SKM-1 treated with dmso at 0.1 percent for 144 hours (cell line): Measurements from ENCODE around the gene C12orf75.
"Not testable (repeated sequence)": the region's sequence is repeated elsewhere in the genome, so short reads cannot be mapped to it uniquely, and the experiment has no call there.

Experiments
- DNase-seq: peaks from one replicate; lab custom pipeline; 2025; ENCODE audit not compliant: unreplicated experiment; lab: John Stamatoyannopoulos, UW

The C12orf75 gene

DNA sequence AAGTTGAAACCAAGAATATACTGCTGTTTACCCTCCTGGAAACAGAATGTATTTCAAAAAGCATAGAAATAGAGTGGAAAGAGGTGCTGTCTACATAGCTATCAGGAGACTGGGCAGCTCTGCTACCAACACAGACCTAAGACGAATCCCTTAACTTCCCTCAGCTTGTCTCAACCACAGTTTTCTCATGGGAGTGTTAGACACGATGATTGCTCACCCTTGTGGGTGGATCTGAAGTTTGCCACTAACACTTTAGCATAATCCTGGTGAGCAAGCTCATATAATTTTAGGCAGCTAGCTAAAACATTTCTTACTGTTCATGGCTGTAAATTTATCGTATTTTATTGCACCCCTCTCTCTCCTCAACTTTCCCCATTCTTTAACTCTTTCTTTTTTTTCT, 38.5 kb downstream of the C12orf75 start:
- DNase-seq: no peak

DNA sequence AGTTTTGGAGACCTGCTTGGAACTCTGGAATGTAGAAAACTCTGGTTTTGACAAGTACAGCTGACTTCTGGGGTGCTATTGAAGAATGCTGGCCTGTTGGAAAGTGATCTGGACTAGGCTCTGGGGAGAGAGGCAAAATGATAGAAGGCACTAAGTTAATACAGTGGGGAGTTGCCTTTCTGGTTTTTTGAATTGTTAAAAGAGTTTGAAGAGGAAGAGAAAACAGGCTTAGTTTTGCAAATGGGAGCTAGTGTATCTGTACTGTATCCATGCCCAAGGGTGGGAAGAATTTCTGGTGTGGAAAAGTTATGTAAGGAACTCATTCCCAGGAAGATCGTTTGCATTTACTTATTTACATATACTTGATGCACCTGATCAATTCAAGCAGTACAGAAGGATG, 43.8 kb downstream of the C12orf75 start:
- DNase-seq: no peak

DNA sequence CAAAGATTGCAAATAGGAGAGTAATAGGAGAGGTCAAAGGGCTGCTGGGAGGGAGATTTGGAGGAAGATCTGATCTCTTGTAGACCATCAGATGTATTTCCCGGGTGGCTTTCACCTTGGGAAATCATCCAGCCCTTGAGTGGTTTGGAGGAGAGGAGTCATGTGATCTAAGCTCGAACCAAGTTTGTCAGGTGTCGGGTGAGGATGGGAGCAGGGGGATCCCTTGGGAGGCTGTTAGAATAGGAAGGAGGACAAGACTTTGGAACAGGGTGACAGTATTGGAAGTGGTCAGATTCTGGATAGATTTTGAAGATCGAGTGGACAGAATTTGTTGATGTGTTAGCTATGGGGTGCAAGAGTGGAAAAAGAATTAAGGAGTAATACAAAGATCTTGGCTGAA, 46.6 kb downstream of the C12orf75 start:
- no peak for DNase-seq

DNA sequence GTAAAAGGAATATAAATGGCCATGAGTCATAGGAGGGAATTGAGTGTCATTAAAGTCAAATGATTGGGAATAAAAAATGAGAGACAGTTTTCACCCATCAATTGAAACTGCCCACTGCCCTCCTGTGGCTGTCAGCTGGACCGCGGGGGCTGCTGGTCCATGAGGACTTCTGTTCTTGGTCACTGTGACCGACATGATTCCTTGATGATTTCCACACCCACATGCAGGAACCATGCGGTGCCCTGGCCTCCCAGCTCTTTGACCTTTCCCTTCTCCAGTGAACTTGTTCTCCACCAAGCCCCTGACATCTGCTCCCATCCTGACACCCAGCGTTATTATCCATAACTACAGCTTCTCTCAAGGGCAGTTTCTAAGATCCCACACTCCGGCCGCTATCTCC, 48.4 kb downstream of the C12orf75 start:
- DNase-seq: no peak

DNA sequence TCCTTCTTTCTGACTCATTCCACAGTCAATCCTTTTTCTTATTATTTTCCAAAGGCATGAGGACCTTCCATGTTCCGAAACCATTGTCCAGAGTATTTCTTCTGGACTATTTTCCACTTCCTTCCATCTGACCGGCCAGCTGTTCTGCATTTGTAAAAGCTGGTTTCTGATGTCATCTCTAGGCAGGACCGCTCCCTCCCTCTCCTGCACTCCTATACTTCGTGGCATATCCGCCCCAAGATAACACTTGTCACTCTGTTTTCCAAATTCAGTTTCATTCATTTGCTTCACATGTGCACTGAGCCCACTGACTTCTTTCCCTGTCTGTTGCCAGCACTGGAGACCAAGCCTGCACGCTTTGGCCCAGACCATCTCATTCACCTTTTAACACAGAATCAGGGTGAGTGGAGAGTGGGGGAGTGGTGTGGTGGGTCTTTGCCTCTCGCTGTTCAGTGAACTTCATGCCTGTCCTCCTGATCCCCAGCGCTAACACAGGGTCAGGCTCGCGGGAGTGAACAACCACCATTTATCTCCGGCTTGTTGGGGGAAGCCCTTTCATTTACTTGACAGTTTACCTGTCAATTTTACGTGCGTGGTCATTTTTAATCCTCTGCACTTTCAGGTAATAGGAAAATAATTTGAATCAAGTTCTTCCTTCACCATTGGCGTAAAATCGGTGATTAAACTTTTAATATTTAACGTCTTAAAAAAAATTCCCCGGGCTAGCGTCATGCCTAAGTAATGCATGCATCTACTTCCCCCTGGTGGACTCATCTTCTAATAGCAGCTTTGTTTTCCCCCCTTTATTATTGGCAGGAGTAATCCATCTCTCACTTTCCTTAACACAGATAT, 52.5 kb downstream of the C12orf75 start:
- DNase-seq: peak; percentile 37

DNA sequence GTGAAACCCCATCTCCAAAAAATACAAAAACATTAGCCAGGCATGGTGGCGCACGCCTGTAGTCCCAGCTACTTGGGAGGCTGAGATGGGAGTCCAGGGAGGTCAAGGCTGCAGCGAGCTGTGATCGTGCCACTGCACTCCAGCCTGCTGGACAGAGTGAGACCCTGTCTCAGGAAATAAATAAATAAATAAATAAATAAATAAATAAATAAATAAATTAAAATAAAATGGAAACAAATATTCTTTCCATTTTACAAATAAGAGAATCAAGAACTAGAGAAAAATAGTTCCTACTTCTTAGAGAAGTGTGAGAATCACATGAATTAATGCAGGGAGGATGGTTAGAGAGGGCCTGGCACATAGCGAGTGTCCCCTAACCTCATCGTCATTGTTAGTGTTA, 53.7 kb downstream of the C12orf75 start:
- no peak for DNase-seq

DNA sequence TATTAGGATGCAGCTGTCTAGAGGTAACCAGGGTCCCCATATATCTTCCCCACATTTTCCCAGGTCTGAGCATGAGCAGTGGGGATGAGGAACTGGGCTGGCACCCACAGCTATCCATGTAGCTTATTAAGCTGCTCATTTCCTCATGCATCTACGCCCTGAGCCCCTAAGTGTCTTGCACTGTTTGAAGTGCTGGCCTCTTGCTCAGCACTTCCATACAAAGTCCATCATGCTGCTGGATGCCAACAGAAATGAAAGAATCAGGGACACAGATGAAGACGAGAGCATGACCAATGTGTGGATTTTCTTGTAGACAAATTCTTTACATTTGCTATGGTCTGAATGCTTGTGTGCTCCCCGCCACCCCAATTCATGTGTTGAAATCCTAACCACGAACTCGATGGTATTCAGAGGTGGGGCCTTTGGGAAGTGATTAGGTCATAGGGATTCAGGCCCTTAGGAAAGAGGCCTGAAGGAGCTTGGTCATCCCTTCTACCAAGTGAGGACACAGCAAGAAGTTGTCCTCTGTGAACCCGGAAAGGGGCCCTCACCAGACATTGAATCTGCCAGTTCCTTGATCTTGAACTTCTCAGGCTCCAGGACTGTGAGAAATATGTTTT, 54.5 kb downstream of the C12orf75 start:
- no peak for DNase-seq

DNA sequence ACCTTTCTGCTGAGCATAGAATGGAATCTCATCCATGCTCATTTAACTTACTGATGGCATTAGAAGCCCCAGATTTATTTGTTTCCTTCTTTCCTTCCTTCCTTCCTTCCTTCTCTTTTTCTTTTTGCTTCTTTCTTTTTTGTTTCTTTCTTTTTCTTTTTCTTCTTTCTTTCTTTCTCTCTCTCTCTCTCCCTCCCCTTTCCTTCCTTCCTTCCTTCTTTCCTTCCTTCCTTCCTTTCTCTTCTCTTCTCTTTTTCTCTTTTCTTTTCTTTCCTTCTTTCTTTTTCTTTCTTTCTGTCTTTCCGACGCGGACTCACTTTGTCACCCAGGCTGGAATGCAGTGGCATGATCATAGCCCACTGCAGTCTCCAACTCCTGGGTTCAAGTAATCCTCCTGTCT, 55.9 kb downstream of the C12orf75 start:
- DNase-seq: no peak

DNA sequence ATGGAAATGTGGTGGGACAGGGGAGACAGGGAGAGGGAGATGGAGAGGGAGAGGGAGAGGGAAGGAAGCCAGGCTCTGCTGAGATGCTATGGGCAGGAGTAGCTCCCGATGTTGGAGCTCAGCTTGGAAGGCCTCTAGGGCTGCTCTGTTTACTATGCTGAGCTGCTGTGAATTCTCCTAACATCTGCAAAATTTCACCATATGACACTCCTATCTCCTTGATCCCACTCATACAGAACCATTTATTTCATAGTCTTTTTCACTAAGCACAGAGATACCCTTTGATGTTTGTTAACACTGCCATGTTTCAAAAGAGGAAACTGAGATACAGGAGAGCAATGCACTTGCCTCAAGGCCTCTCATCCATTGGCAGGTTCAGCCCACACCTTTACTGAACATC, 60.7 kb downstream of the C12orf75 start:
- no peak for DNase-seq

DNA sequence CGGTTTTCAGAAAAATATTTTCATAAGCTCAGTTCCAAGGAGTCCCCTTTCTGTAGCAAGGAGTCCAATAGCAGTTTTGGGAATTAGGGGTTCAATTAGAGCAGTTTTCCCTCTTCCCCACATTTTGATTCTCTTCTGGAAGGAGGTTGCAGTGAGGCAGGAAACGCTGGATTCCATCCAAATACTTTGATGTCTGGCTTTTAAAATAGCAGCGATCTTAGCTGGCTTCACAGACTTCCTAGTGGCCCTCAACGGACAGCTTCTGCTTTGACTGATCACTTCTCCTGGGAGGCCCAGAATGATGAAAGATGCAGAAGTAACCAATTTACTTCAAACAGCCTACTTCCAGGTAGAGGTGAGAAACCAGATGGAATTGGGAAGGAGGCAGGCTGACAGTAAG, 63.1 kb downstream of the C12orf75 start:
- DNase-seq: peak; percentile 7

DNA sequence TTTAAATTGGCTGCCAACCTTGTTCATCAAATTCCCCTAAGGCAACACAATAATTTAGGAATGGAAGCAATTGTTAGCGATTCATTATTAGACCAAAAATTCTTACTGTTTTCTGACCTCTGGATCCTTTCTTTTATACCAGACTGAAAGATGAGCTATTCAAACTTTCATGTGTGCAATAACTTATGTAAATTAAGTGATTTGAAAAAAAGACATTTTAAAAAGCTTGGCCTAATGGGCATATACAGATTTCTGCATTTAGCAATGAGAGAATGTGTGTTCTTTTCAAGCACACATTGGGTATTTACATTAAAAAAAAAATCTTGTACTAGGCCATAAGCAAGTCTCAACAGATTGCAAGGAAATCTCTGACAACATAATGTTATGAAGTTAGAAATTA, 65.5 kb downstream of the C12orf75 start:
- no peak for DNase-seq

DNA sequence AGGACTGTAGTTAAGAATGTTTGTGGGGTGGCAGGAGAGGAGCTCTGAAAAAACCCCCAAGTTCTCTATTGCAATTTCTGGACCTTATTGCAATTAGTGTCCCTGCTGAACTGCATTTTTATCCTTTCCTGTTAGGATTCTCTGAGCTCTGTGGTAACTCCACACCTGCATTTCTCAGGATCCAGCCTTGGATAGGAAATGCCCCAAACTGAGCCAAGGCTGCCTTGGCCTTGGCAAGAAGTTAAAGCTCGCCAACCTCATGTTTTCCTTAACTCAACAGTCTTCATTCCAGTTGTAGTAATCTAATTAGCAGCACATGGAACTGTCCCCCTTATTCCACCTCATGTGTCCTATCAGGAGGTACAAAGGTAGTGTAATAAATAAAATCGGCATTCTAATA, 66.5 kb downstream of the C12orf75 start:
- no peak for DNase-seq

DNA sequence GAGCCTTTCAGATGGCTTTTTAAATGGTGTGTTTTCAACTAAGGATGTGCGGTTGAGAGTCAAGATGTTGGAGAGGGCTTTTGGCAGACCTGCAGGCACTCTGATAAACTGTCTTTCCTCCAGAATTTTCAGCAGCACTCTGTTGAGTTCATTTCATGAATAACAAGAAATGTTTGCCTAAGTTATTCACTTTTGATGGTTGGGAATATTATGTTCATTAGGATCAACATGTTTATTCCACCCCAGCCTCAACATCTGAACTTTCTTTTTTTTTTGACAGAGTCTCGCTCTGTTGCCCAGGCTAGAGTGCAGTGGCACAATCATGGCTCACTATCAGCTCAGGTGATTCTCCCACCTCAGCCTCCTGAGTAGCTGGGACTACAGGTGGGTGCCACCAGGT, 68.4 kb downstream of the C12orf75 start:
- no peak for DNase-seq

DNA sequence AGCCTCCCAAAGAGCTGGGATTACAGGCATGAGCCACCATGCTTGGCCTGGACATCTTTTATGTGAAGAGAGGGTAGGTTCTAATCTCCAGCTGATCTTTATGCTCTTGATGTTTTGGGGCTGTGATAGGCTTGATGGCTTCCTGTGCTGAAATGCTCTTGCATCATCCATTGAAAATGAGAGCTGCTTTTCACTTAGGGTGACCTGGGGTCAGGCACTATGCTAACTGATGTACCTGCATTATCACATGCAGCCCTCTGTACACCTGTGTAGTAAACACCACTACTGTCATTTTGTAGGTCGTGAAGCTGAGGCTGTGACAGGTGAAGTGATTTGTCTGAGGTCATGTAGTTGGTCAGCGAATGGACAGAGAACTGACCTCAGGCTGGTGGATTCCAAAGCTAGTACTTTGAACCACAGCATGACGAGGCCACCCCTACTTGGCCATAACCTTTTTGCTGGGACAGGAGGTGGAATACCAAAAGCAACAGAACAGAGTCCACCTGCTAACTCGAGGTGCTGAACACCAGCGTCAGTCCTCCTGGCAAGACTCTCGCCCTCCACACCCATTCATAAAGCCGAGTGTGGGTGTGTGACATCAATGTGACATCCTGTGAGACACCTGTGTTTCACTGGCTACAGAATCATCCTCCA, 69.1 kb downstream of the C12orf75 start:
- no peak for DNase-seq

DNA sequence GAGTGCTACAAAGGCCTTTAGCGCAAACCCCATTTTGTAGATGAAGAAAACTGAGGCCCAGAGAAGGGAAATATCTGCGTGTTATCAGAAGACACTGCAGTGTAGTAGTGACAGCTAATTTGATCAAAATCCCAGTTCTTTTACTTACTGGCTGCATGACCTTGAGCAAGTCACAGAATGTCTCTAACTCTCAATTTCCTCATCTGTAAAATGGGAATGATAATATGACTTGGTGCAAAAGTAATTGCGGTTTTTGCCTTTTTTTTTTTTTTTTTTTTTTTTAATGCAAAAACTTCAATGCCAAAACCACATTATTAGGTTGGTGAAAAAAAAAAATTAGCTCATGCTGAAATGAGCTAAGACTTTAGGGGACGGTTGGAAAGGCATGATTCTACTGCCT, 69.7 kb downstream of the C12orf75 start:
- DNase-seq: no peak

DNA sequence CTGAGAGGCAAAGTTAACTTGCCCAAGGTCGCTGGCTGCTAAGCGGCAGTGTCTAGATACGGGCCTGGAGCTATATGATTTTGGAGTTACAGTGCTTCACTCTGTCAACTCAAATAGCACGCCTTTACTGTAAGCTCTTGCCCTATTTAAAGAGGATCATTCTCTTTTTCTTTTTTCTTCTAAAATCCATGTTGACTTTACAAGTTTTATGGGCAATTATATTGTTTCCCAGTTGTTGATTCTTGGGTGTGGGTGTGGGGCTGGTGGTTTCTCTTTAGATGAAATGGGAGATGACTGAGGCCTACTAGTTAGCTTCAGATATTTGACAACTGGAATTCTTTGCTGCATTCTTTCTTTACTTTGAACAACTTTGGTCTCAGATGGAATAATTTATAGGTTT, 70.7 kb downstream of the C12orf75 start:
- no peak for DNase-seq

DNA sequence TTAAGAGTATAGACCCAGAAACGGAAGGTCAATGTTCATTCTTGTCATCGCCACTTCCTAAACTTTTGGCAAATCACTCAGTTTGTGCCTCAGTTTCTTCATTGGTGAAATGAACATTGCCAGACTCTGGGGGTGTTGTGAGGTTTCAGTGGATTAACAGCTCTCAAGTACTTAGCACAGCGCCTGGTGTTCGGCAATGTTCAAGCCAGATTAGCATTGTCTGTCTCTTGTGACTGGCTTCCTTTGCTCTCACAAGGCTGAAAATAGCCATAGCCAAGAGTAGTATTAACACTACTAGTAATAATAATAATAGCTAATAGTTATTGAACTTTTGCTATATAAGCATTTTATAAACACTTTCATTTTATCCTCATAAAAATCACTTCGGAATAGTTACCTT, 71.9 kb downstream of the C12orf75 start:
- no peak for DNase-seq

DNA sequence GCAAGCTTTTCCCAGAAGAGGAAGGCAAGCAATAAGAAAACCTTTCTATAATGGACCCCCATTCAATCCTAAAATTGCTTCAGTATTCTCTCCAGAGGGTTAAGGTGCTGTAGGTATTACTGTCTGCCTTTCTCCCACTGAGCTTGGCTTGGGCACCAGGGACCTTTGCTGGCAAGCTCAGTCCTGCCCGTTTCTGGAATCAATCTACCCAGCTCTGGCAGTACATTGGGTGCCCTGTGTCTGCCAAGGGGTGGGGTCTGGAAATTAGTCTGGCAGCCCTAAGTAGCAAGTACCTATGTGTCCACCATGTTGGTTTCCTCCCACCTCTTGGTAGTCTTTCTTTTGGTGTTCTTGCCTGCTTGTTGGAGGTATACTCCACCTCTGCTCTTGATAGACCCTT, 72.6 kb downstream of the C12orf75 start:
- no peak for DNase-seq

DNA sequence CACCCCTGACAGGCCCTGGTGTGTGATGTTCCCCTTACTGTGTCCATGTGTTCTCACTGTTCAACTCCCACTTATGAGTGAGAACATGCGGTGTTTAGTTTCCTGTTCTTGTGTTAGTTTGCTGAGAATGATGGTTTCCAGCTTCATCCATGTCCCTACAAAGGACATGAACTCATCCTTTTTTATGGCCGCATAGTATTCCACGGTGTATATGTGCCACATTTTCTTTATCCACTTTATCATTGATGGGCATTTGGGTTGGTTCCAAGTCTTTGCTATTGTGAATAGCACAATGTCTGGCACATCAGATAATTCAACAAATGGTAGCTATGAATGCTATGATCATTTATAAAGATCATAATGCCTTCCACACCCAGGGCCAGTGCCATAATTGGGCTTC, 73.6 kb downstream of the C12orf75 start:
- DNase-seq: not testable (repeated sequence)

DNA sequence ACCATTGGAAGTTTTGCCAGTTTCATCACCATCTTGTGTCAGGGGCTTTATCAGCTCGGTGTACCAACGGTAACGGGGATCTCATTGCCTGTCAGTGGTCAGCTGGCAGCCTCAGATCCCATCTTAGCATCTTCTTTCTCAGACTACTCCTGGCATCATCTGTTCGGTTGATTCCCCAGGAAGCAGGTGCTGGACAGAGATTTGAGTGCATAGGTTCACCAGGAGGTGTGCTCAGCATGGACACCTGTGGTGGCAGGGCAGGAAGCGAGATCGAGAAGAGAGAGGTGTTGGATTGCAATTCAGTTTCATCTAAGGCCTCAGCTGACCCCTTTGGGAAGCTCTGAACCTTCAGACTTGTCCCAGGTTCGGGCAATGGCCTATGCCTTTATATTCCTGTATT, 76.0 kb downstream of the C12orf75 start:
- DNase-seq: no peak

DNA sequence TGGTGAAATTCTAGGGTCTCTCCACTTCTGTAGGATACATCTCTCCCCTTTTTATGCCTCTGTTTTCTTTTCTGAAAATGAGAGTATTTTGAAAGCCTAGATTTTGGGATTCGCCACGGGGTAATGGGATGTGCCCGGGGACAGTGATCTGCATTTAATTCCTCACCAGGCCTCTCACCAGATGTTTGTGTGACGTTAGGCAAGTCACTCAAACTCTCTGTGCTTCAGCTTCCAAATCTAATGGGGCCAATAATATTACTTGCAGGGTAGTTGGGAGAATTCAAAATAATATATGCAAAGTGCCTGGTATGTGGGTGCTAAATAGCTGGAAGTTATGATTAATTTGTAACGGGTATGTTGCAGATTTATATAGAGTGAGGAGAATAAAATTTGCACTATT, 78.8 kb downstream of the C12orf75 start:
- DNase-seq: no peak

DNA sequence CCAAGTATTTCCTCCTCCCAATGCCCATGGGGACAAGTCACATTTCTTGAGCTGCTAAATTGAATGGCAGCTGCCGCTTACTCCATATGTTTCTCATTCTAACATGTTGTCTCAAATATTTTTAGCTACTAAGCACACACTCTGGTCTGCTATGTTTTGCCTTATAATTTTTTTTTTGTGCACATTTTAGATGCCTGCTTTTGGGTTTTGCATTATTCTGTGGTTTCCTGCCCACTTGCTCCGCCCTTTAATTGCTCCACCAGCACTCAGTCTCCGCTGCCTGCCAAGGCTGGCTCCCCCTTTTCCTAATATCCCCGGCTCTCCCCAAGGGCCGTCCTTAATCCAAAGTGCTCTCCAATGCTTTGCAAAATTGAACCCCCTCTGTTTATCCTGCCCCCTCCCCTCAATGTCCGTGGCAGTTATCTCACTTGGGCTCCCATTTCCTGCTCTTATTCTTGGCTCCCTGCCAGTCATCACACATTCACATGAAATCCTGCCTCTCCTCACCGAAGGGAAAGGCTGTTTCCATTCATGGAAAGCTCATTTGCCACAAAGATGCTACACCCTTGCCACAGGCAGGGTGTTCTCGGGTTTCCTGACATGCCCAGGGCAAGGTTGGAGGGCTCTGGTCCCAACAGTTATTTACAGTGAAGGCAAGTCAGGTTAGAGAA, 79.4 kb downstream of the C12orf75 start:
- DNase-seq: no peak
